Measurements from ENCODE around the gene PRKCE.

The PRKCE gene

GRCh38 chr2:46136953-46137352 lies 485.5 kb downstream of the PRKCE start:
- no peak for DNase-seq

GRCh38 chr2:46142546-46143428 lies 491.3 kb downstream of the PRKCE start:
- no peak for DNase-seq

- no peak for DNase-seq
Measured at GRCh38 chr2:46143429-46144132, 492.1 kb downstream of the PRKCE start.

- no peak for DNase-seq
Measured at GRCh38 chr2:46144133-46144800, 492.8 kb downstream of the PRKCE start.

- no peak for DNase-seq
Measured at GRCh38 chr2:46145017-46145416, 493.5 kb downstream of the PRKCE start.

GRCh38 chr2:46145840-46146239 lies 494.4 kb downstream of the PRKCE start:
- DNase-seq: no peak

GRCh38 chr2:46146866-46147502 lies 495.5 kb downstream of the PRKCE start:
- DNase-seq: no peak

GRCh38 chr2:46147626-46148368 lies 496.3 kb downstream of the PRKCE start:
- no peak for DNase-seq

GRCh38 chr2:46148369-46148736 lies 496.9 kb downstream of the PRKCE start:
- DNase-seq: no peak

GRCh38 chr2:46150445-46150955 lies 499.0 kb downstream of the PRKCE start:
- no peak for DNase-seq

- no peak for DNase-seq
Measured at GRCh38 chr2:46151577-46151976, 500.1 kb downstream of the PRKCE start.

GRCh38 chr2:46153996-46154753 lies 502.7 kb downstream of the PRKCE start:
- no peak for DNase-seq

GRCh38 chr2:46157072-46157965 lies 505.8 kb downstream of the PRKCE start:
- DNase-seq: no peak

GRCh38 chr2:46157966-46158310 lies 506.5 kb downstream of the PRKCE start:
- no peak for DNase-seq

- no peak for DNase-seq
Measured at GRCh38 chr2:46158661-46159060, 507.2 kb downstream of the PRKCE start.

- no peak for DNase-seq
Measured at GRCh38 chr2:46160326-46160725, 508.9 kb downstream of the PRKCE start.

GRCh38 chr2:46161315-46161714 lies 509.8 kb downstream of the PRKCE start:
- DNase-seq: no peak

GRCh38 chr2:46161911-46162310 lies 510.4 kb downstream of the PRKCE start:
- DNase-seq: no peak

- DNase-seq: no peak
Measured at GRCh38 chr2:46162329-46163097, 511.0 kb downstream of the PRKCE start.

GRCh38 chr2:46163098-46163430 lies 511.6 kb downstream of the PRKCE start:
- no peak for DNase-seq

Measured in activated T-cell treated with anti-CD3 and anti-CD28 coated beads, Interleukin-2, amount 50 U/mL, for 1 hour (primary cell).